M059J (cell line): ENCODE data around the gene NPRL2. TPM values are rescaled to one million over a fixed set of nuclear protein-coding genes. Genes with fewer than 3 reads are reported as not detected.
A peak's percentile ranks its signal among the peaks of the same experiment; 100 is the strongest.

ENCODE experiments used
- DNase-seq: peaks from one replicate; pipeline ENCODE4 v3.0.0-alpha.2; 2012; ENCODE audit warnings: low read depth
- total RNA-seq: library from RNA; depleted of rRNA; stranded (reverse); fragments of >200 nt; shearing (Covaris generic); gene quantifications from 2 replicates; pipeline ENCODE4 v1.2.3, GENCODE V29; 2014

The NPRL2 gene
- total RNA-seq, 1 experiment from 2014 or later: 15.6 TPM

DNA sequence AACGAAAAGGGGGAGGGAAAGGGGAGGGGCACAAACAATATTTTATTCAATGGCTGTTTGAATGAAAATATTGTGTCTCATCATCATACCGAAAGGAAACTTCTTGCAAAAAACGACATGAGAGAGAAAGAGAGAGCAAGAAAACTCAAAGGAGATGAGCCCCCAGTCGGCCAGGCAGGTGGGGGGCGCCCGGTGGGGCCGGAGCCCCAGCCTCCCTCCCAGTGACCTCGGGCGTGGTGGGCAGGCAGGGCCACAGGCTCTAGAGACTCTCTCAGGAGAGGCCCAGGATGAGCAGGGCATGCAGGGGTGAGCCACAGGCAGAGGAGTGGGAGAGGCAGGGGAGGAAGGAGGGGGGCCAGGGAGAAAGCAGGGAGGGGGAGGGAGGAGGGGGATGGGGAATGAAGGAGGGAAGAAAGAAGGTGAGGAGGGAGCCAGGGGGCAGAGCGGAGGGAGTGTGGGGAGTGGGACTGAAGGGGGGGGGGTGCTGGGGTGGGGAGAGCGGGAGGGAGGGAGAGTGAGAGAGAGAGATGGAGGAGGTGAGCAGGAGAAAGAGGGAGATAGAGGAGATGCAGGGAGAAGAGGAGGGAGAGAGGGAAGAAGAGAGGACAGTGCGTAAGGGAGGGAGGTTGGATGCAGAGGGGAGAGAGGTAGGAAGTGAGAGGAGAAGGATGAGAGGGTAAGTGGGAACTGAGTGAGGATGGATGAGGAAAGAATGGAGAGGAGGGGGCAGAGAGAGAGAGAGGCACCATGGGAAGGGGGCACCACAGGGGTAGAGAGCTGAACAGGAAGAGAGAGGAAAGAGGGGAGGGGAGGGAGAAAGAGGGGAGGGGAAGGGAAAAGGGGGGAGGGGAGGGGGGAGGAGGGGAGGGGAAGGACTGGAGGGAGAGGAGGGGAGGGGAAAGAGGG is 22.8 kb upstream of the NPRL2 start:
- DNase-seq: no peak

DNA sequence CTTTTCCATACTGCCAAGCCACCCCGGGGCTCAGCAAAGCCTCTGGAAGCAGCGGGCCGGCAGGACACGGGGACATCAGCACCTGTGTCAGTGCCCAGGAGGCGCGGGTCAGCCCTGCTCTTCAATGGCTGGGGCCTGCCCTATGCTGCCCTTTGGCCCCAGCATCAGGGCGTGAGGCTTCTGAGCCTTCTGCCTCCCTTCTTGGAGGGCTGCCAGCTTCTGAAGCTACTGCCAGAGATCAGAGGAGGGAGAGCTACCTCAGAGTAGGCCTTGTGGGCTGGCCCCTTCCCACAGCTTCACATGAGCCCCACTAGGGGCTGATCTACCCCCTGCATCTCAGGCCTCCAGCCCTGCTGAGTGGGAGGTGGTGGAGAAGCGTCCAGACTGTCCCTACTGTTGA is 21.8 kb upstream of the NPRL2 start:
- no peak for DNase-seq

DNA sequence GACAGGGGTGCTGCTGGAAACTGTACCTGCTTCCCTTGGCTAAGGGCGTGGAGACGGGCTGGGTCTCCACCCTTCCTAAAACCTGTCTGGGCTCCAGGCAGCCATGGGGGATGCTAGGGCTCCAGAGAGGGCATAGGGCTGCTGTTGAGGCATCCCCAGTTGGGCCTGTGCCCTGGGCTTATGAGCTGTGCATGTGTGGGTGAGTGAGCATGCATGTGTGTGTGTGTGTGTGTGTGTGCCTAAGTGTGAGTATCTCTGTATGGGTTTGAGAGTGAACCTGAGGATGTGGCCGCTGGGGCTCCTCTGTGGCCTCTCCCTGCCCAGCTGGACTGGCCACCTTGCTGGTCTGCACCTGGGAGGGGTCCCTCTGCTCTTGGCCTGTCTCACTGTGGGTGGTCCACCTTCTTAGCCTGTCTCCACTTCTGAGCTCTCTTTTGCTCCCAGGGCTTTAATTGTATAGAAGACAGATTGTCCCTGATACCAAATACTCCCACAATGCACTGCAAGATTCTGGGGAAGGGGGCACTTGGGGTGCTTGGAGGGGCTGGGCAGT is 20.6 kb upstream of the NPRL2 start:
- no peak for DNase-seq

DNA sequence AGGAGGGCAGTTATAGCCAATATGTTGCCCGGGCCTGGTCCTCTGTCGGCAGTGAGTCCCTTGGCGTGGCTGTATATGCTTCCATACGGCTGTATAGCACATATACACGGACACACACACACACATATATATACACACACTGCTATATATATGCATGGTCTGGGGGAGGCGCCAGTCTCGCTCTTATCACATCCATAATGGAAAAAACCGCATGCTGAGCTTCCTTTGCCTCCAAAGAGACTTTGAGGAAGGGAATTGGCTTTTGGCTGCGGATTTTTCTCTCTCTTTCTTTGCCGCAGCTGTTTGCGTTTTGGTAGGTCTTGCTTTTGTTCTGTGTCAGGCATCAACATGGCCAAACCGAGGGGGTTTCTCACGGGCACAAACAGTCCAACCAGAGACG is 20.0 kb upstream of the NPRL2 start:
- DNase-seq: peak; percentile 31

DNA sequence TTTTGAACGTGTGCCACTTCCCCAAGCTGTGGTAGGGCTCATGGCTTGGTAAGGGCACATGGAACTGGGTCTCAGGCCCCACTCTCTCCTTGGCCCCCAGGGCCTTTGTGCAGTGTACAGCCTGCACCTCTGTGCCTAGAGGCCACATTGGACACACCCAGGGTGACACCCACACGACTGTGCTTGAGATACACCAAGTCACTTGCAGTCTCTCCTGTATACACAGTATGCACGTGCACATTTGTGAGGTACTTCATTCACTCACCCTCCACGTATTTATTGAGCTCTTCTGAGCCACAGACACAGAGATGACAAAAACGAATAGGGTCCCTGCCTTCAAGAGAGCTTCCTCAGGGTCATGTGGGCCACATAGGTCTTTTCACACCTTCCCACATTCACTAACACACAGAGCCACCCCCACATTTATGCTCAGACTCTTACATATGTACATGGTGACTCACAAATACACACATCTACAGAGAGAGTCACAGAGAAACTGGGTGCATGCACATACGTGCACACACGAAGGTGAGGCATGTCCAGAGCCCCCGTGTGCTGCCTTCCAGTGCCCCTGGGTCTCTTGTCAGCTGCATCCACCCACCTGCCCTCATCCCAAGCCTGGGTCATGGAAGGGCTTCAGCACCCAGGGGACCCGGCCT is 18.6 kb upstream of the NPRL2 start:
- DNase-seq: no peak

DNA sequence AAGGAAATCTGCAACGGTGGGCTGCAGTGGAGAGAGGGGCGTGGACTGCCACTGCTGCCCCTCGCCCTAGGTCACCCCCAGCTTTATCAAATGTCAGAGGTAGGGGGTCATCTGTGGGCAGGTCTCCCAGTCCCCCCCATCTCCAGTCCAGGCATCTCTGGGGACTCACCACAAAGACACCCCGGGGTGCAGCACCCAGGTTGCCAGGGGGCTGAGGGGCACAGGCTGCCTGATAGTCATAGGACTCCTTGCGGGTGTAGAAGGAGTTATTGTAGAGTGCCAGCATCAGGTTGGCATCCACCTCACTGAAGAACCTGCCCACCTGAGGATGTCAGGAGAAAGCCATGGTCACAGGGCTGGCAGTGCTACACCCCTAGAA is 15.3 kb upstream of the NPRL2 start:
- no peak for DNase-seq

DNA sequence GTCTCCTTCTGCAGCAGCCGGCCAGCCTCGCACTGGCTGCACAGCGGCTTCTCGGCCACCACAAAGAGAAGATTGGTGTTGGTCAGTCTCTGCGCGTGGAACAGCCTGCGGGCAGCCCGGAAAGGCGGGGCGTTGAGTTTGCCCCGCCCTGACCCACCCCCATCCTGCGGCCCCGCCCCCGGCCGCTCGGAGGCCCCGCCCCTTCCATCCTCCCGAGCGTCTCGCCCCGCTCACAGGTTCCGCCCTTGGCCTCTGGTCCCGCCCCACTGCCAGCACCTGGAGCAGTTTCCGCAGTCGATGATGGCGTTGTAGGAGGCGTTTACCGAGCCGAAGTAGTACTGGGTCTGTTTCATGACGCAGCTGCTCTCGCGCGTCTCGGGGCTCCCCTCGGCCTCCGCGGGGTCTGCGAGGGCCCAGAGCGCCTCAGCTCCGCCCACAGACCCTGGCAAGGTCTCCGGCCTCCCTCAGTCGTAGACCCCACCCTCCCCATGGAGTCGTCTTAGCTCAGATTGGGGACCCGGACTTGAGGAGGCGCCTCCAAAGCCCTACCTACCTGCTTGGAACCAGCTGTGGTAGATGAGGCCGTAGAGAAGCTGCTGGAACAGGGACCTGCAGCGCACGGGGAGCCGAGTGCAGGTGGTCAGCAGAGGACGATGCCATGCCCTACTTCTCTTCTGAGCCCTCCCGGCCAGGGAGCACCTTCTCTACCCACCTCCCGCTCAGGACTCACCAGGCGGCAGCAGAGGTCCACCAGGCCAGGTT is 14.7 kb upstream of the NPRL2 start:
- DNase-seq: no peak

DNA sequence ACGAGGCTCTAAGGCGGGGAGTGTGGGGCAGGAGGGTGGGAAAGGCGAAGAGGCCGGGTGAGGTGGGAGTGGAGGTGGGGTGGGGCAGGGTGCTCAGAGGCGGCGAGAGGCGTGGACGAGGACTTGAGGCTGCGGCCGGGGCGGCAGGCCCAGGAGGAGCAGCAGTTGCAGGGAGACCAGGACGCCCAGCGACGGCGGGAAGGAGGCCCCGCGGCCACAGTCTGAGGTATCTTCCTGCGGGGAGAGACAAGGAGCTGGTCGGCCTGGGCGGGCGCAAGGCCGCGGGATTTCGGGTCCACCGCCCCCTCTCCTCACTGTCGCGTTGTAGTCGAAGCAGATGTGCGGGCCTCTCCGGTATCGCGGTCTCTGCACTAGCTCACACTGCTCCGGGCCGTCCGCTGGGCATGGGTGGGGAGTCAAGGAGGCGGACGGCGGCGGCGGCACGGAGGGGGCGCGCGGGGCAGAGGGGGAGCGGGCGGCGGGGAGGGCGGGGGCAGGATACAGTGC is 14.1 kb upstream of the NPRL2 start:
- no peak for DNase-seq

DNA sequence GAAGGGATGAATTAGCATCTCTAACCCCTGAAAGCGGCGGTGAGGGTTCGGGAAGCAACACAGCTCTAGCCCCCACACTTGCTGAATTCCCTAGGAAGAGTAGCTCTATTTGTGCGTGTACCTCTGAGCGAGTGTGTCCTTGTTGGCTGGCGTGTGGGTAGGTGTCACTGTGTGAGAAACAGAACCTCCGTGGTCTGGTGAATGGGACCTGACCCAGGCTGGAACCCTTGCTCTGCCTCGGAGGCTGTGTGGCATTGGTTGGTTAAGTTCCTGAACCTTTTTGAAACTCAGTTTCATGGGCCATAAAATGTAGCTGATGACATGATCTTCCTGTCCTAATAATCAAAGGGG is 9.2 kb upstream of the NPRL2 start:
- no peak for DNase-seq

DNA sequence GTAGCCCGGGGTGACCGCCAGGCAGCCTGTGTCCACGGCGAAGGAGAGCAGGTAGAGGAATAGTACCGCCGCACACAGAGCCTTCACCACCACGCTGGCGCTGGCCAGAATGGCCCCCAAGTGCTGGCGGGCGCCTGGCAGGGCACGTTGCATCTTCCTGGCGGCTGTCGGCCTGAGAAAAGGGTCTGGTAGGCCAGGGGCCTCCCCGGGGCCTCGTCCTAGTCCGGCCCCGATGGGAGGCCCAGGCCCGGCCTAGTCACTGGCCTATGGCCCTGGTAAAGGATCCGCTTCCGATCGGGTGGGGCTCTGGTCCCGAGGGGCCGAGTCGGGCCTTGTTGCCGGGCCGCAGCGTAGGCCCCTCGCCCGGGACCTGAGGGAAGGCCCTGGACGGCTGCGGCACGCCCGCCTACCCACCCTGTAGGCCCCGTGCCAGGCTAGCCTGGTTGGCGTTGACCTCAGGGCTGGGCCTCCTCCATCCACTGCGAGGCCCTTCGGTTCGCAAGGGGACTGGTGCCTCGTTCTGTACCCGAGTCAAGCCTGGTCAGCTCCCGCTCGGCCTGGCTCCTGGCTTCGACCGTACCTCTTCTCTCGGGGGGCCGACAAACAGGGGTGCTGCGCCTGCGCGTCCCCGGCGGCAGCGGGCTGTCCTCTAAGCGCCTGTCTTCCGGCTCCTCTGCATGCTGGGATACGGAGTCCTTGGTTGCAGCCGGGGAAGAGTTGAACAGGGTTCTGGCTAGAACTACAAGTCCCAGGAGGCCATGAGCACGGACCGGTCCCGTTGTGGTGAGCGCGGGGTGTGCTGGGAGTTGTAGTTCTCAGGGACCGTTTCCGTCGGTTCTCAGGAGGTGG is 8.6 kb upstream of the NPRL2 start, which contains the start of gene TMEM115:
Gene TMEM115, minus strand, starts transcription at position 611 of the 849 bp plus-strand sequence. Its CDS starts 458 bp downstream, at position 153.
- peak; percentile 97 for DNase-seq

DNA sequence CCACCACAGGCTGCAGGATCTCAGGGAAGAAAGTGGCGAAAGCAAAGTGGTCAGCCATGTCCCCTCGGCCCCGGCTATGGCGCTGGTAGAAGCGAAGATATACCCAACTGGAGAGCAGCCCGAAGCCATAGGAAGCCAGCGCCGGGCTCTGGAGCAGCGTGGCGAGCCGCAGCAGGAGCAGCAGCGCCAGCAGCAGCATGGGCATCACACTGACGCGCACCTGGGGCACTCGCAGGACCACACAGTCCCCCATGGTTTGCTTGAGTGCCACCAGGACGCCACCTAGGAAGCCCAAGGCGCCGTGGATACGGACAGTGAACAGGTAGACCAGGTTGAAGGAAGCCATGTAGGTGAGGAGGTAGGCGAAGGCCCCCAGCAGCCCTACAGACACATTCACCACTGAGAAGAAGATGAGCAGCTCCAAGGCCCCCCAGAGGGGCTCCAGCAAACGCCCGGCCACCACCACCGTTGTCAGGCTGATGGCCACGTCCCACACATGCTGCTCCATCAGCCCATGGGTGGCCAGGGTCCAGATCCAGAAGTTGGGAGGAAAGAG is 7.9 kb upstream of the NPRL2 start:
- DNase-seq: no peak

DNA sequence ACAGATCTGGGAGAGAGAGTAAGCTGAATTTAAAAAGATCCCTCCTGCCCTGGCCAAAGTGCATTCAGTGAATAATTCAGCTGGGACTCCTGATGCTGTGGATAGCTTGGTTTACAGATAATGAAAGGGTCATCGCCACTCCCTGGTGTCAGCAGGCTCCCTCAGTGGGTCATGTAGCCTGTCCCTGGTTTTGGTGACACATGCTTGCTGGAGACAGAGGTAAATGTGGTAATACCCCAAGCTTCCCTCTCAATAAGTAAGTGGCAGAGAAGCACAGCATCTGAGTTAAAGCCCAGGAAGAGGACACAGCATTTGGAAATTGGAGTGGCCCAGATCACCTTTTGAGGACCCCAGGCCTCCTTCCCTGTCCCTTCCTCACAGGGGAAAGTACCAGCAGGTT is 6.9 kb upstream of the NPRL2 start:
- DNase-seq: no peak

DNA sequence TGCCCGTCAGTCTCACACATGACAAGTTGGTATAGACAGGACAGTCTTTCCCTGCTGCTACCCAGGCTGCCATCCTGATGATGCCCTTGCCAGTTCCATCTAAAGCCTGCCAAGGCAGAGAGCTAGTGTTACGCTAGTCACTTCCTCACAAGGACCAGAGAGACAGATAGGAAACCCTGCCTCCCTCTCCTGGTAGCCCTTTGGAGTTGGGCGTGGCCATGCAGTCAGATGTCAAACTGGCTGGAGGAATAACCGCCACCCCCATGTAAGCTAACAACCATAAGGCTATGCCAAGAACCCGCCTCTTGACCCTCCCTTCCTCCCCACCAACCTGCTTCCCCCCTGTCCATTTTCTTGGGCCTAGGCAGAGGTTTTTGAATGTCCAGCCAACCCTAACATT is 6.0 kb upstream of the NPRL2 start:
- peak; percentile 39 for DNase-seq

DNA sequence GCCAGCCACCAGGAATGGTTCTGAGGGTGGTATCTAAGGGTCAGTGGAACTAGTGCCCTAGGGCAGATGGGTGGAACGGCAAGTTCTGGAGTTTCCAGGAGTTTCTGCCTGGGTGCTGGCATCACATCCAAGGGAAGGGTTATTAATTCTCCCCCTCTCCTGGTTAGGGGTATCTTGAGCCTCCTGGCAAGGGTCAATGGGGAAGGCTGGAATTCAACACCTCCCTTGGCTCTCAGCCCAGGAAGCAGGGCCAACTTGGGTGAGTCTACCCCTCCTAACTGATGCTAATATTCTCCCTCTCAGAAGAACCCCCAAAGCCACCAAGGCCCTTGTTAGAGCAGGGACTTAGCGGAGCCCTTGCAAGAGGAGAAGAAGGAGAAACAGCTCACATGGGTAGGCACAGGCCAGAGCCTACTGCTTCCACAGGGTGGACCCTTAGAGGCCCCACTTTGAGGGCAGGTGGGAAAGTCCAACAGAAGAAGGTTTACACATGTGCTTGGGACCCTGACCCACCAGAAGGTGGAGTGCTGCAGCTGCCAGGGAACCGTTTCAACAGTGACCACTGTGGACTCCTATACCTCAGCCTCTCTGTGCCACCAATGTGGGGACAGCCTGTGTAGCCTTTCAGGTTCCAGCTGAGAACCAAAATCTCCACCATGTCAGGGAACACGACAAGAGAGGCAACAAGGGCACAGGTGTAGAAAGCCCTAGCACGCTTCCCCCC is 5.4 kb upstream of the NPRL2 start:
- no peak for DNase-seq

DNA sequence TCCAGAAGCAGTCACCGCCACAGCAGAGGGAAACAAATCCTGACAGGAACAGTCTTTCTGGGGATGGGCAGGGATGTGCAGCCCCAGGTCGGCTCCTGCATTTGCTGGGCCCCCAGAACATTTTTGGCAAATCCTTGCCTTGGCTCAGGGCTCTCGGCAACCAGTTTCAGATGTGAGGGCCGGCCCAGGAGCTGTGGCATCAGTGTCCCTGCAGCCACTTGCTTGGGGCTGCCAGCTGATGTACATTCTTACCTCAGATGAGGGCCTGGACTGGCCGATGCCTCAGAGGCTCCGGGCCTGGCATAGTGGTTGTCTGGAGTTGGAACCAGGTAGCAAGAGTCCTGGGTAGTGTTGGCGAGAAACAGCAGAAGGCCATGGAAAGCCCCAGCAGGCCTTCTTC is 4.3 kb upstream of the NPRL2 start:
- DNase-seq: no peak

DNA sequence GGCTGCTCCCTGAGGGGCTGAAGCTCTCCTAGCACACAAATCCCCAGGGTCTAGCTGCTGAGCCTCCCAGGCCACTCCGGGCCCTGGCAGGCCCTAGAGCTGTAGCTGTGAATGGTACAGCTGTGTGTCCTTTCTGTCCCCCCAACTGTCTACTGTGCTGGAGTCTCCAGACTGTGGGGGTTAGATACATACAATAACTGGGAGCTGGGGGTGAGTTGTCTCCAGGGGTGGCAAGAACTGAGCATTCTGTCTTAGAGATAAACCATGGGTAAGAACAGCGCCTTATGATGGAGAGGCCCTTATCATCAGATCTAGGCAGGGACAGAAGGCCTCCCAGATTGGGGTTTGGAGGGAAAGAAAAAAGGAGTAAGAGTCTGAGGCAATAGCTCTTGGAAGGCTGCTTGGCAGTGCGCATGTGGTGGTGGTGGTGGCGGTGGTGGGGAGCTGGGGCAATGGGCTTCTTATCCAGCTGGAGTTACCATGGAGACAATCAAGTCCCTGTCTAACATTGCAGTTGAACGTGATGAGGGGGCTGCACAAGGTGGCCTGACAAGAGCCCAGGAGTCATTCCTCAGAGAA is 3.7 kb upstream of the NPRL2 start:
- DNase-seq: no peak

DNA sequence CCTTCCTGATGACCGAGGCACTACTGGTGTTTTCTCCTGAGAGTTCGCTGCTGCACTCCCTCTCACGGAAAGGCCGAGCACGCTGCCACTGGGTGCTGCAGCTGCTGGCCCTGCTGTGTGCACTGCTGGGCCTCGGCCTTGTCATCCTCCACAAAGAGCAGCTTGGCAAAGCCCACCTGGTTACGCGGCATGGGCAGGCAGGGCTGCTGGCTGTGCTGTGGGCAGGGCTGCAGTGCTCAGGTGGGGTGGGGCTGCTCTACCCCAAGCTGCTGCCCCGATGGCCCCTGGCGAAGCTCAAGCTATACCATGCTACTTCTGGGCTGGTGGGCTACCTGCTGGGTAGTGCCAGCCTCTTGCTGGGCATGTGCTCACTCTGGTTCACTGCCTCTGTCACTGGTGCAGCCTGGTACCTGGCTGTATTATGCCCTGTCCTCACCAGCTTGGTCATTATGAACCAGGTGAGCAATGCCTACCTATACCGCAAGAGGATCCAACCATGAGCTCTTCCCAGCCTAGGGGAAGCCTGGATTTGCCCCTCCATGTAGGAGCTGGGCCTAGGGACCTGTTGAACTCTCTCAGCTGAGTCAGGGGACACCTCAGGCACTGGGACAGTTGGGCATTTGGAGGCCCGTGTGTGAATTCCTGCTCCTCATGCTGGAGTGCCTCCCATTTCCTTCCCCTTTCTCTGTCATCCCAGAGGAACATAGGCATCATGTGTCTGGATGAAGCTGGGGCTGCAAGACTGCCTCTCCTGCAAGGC is 2.9 kb upstream of the NPRL2 start:
- DNase-seq: no peak

DNA sequence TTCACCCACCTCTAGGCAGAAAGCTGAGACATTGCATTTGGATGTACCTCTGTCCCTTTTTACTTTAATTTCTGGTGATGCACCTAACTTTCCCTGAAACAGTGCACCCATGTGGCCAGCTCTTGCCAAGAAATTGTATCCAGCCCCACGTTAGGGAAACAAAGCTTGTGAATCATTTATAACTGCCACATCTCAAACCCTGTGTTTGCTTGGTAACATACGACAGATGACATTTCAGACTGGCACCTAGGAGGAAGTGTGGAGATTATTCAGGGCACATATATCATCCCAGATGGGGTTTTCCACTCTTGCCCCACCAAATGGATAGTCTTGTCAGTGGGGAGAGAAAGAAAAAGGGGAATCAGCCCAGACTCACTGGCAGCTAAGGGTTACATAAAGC is 2.2 kb upstream of the NPRL2 start:
- DNase-seq: peak; percentile 43

DNA sequence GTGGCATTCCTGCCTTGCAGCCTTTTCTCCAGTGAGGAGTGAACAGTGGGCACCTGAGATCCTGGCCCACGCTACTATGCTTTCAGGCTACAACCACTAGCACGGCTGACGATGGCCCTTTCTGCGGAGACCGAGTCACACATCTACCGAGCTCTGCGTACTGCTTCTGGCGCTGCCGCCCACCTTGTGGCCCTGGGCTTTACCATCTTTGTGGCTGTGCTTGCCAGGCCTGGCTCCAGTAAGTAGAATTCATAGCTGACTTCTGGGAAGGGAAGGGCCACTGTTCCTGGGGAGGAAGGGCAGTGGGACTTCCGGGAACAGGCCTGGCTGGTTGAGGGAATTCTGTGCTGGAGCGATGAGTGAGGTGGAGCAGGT is 735 bp upstream of the NPRL2 start:
- DNase-seq: no peak
